Stomach smooth muscle (tissue), 2 donors: ENCODE measurements around the gene BICC1.

Experiments used
- H3K27ac ChIP-seq: one replicate; pipeline ENCODE4 v1.7.0; 2013; ENCODE audit warnings: mild to moderate bottlenecking, low read length, inconsistent platforms
- H3K27me3 ChIP-seq, 2 donors: one replicate each; pipeline ENCODE4 v1.7.0; 2013; ENCODE audit warnings: low read length in 2 of 2; ENCODE audit not compliant: insufficient read depth in 2 of 2, control insufficient read depth in 1 of 2
- H3K36me3 ChIP-seq, 2 donors: one replicate each; pipeline ENCODE4 v1.7.0; 2013; ENCODE audit warnings: low read length in 2 of 2; ENCODE audit not compliant: control insufficient read depth in 2 of 2, insufficient read depth in 2 of 2
- H3K4me1 ChIP-seq: one replicate; pipeline ENCODE4 v1.7.0; 2013; ENCODE audit warnings: low read length; ENCODE audit not compliant: control insufficient read depth, insufficient read depth
- H3K4me3 ChIP-seq, 2 donors: one replicate each; pipeline ENCODE4 v1.7.0; 2013; ENCODE audit warnings: low read length in 2 of 2
- H3K9ac ChIP-seq, 2 donors: one replicate each; pipeline ENCODE4 v1.7.0; 2013; ENCODE audit warnings: low read length in 2 of 2, mild to moderate bottlenecking in 1 of 2
- H3K9me3 ChIP-seq, 2 donors: one replicate each; pipeline ENCODE4 v1.7.0; 2013; ENCODE audit warnings: low read length in 2 of 2; ENCODE audit not compliant: control insufficient read depth in 2 of 2
- donor health status: healthy.
- donor health status: Pancreatic carcinoma.

BICC1 gene

GRCh38 chr10:58480321-58480720, 32.4 kb upstream of the BICC1 start:
- H3K9me3 ChIP-seq = no peaks in the 10 kb centered on the region
- H3K4me1 ChIP-seq = no peaks in the 10 kb centered on the region
- H3K27ac ChIP-seq = no peak overlapping the region

GRCh38 chr10:58481569-58482109, 31.0 kb upstream of the BICC1 start:
- Histone ChIP-seq H3K36me3 (no peaks in the 10 kb centered on the region), H3K9me3 (no peaks in the 10 kb centered on the region), H3K9ac (no peak overlapping the region), H3K27me3 (no peaks in the 10 kb centered on the region), H3K27ac (no peak overlapping the region), H3K4me1 (no peaks in the 10 kb centered on the region), H3K4me3 (no peak overlapping the region)

More at GRCh38 chr10:58480321-58480720, 32.4 kb upstream of the BICC1 start:
- Histone ChIP-seq H3K36me3 (no peaks in the 10 kb centered on the region), H3K9ac (no peak overlapping the region), H3K4me3 (no peak overlapping the region), H3K27me3 (no peaks in the 10 kb centered on the region)

- Histone ChIP-seq H3K27me3 (no peaks in the 10 kb centered on the region), H3K9me3 (no peaks in the 10 kb centered on the region), H3K27ac (no peak overlapping the region), H3K36me3 (no peaks in the 10 kb centered on the region), H3K4me3 (no peak overlapping the region), H3K4me1 (no peaks in the 10 kb centered on the region), H3K9ac (no peak overlapping the region)
Measured at GRCh38 chr10:58486821-58487220, 25.9 kb upstream of the BICC1 start.

GRCh38 chr10:58488921-58489320, 23.8 kb upstream of the BICC1 start:
- no peak overlapping the region for H3K4me3 ChIP-seq
- H3K4me1 ChIP-seq = no peaks in the 10 kb centered on the region
- H3K36me3 ChIP-seq = no peaks in the 10 kb centered on the region
- H3K27ac ChIP-seq = no peak overlapping the region
- H3K9ac ChIP-seq = no peak overlapping the region
- H3K9me3 ChIP-seq = no peaks in the 10 kb centered on the region
- no peaks in the 10 kb centered on the region for H3K27me3 ChIP-seq

- no peaks in the 10 kb centered on the region for H3K27me3 ChIP-seq
- H3K4me1 ChIP-seq = no peaks in the 10 kb centered on the region
Measured at GRCh38 chr10:58502956-58503355, 9.7 kb upstream of the BICC1 start.

GRCh38 chr10:58508316-58508715, 4.4 kb upstream of the BICC1 start:
- peaks cover 0 to 2% of the 10 kb centered on the region in 2 donors for H3K27me3 ChIP-seq
- no peak overlapping the region for H3K9ac ChIP-seq
- no peak overlapping the region for H3K27ac ChIP-seq
- H3K4me3 ChIP-seq = no peak overlapping the region
- no peaks in the 10 kb centered on the region for H3K9me3 ChIP-seq
- H3K4me1 ChIP-seq = no peaks in the 10 kb centered on the region
- H3K36me3 ChIP-seq = no peaks in the 10 kb centered on the region

More at GRCh38 chr10:58502956-58503355, 9.7 kb upstream of the BICC1 start:
- H3K9me3 ChIP-seq = no peaks in the 10 kb centered on the region
- H3K36me3 ChIP-seq = no peaks in the 10 kb centered on the region
- H3K9ac ChIP-seq = no peak overlapping the region
- no peak overlapping the region for H3K27ac ChIP-seq
- H3K4me3 ChIP-seq = no peak overlapping the region

GRCh38 chr10:58511765-58512490, 744 bp upstream of the BICC1 start:
- no peak overlapping the region for H3K27ac ChIP-seq
- H3K9ac ChIP-seq = peak overlapping the region; percentile 12 to 13
- peak overlapping the region; percentile 74 to 82 for H3K4me3 ChIP-seq
- peaks cover 4% of the 10 kb centered on the region for H3K4me1 ChIP-seq
- peaks cover 2 to 7% of the 10 kb centered on the region in 2 donors for H3K27me3 ChIP-seq
- no peaks in the 10 kb centered on the region for H3K36me3 ChIP-seq
- H3K9me3 ChIP-seq = no peaks in the 10 kb centered on the region

GRCh38 chr10:58513188-58514110, 777 bp downstream of the BICC1 start:
- Histone ChIP-seq H3K4me3 (peak overlapping the region; percentile 52 to 74), H3K36me3 (no peaks in the 10 kb centered on the region), H3K9me3 (no peaks in the 10 kb centered on the region), H3K27ac (no peak overlapping the region), H3K9ac (peak overlapping the region; percentile 49 to 58), H3K4me1 (peaks cover 4% of the 10 kb centered on the region), H3K27me3 (peaks cover 2 to 7% of the 10 kb centered on the region in 2 donors)

GRCh38 chr10:58514111-58514770, 1.6 kb downstream of the BICC1 start:
- H3K4me3 ChIP-seq = peak overlapping the region; percentile 36 to 74
- no peaks in the 10 kb centered on the region for H3K9me3 ChIP-seq
- peaks cover 2 to 7% of the 10 kb centered on the region in 2 donors for H3K27me3 ChIP-seq
- H3K9ac ChIP-seq = no peak overlapping the region
- no peak overlapping the region for H3K27ac ChIP-seq
- H3K4me1 ChIP-seq = peaks cover 4% of the 10 kb centered on the region
- H3K36me3 ChIP-seq = no peaks in the 10 kb centered on the region

- Histone ChIP-seq H3K9ac (no peak overlapping the region), H3K4me1 (peaks cover 4% of the 10 kb centered on the region), H3K9me3 (no peaks in the 10 kb centered on the region), H3K27ac (no peak overlapping the region), H3K36me3 (no peaks in the 10 kb centered on the region), H3K4me3 (peak overlapping the region; percentile 16 to 35), H3K27me3 (peaks cover 2 to 7% of the 10 kb centered on the region in 2 donors)
Measured at GRCh38 chr10:58515291-58515941, 2.7 kb downstream of the BICC1 start.
